Astrocyte of the cerebellum (primary cell): ENCODE results near the gene ANKRD44.

ENCODE experiments used
- DNase-seq: peaks from one replicate; pipeline ENCODE4 v3.0.0-alpha.2; 2011; ENCODE audit warnings: low read depth
- H3K4me3 ChIP-seq: 2 replicates; pipeline ENCODE4 v1.5.1; 2011; ENCODE audit warnings: mild to moderate bottlenecking, low read depth, low read length, moderate library complexity
- CTCF ChIP-seq: IDR thresholded peaks from 2 replicates; pipeline ENCODE4 v1.5.1; 2012; ENCODE audit warnings: low read length, low read depth, moderate library complexity, mild to moderate bottlenecking; ENCODE audit errors: missing control alignments
- in situ Hi-C: cut with HindIII; loops from 2 replicates; pipeline ENCODE4 v1.10.0; 2017; ENCODE audit warnings: low sequenced_read_pairs

ANKRD44 gene

GRCh38 chr2:197073701-197074433 lies 236.7 kb downstream of the ANKRD44 start:
- TF ChIP-seq CTCF, result no peak
- H3K4me3 ChIP-seq, result no peak overlapping the region
- DNase-seq, result peak; percentile 61
- in situ Hi-C loops, result loop anchor here (5.0 kb wide), 1 partner anchor 38 kb away; no protein-coding TSS in a partner anchor

GRCh38 chr2:197073270-197073669 lies 237.3 kb downstream of the ANKRD44 start:
- H3K4me3 ChIP-seq, result no peak overlapping the region
- no peak for TF ChIP-seq CTCF
- in situ Hi-C loops, result loop anchor here (5.0 kb wide), 1 partner anchor 39 kb away; no protein-coding TSS in a partner anchor
- DNase-seq, result no peak

GRCh38 chr2:197072533-197072932 lies 238.0 kb downstream of the ANKRD44 start:
- in situ Hi-C loops, result loop anchor here (5.0 kb wide), 1 partner anchor 40 kb away; no protein-coding TSS in a partner anchor
- no peak for DNase-seq
- no peak overlapping the region for H3K4me3 ChIP-seq
- no peak for TF ChIP-seq CTCF

- no peak overlapping the region for H3K4me3 ChIP-seq
- DNase-seq, result no peak
- in situ Hi-C loops, result loop anchor here (5.0 kb wide), 1 partner anchor 40 kb away; no protein-coding TSS in a partner anchor
- TF ChIP-seq CTCF, result no peak
These were observed 238.7 kb downstream of the ANKRD44 start for GRCh38 chr2:197071790-197072436.

GRCh38 chr2:197071213-197071612 lies 239.4 kb downstream of the ANKRD44 start:
- in situ Hi-C loops, result loop anchor here (5.0 kb wide), 1 partner anchor 41 kb away; no protein-coding TSS in a partner anchor

More at GRCh38 chr2:197071213-197071612, 239.4 kb downstream of the ANKRD44 start:
- no peak overlapping the region for H3K4me3 ChIP-seq
- TF ChIP-seq CTCF, result no peak
- no peak for DNase-seq
